Midbrain (tissue), 1 donor: ENCODE measurements around the gene SRSF2.
A peak's percentile ranks its signal among the peaks of the same experiment; 100 is the strongest.
"Not testable (repeated sequence)": the region's sequence is repeated elsewhere in the genome, so short reads cannot be mapped to it uniquely, and the experiment has no call there.

Experiments used
- DNase-seq: peaks from one replicate; lab custom pipeline; 2025; lab: John Stamatoyannopoulos, UW

The SRSF2 gene

DNA sequence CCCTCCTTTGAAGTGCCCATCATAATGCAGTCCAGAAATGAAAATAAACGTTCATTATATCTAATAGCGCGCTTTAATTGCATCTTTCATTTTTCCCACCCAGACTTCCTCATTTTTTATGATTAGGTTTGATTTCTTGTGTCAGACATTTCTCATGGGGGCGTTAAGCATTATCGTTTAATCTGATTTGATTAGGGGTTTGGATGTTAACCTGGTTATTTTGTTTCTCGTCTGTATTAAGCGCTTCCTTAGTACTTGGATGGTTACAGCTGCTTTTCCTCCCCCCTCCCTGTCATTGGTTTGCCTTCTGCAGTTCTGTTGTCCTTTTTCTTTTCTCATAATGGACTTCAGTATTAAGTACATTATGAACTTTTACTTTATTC is 1.3 kb upstream of the SRSF2 start:
- DNase-seq = no peak

DNA sequence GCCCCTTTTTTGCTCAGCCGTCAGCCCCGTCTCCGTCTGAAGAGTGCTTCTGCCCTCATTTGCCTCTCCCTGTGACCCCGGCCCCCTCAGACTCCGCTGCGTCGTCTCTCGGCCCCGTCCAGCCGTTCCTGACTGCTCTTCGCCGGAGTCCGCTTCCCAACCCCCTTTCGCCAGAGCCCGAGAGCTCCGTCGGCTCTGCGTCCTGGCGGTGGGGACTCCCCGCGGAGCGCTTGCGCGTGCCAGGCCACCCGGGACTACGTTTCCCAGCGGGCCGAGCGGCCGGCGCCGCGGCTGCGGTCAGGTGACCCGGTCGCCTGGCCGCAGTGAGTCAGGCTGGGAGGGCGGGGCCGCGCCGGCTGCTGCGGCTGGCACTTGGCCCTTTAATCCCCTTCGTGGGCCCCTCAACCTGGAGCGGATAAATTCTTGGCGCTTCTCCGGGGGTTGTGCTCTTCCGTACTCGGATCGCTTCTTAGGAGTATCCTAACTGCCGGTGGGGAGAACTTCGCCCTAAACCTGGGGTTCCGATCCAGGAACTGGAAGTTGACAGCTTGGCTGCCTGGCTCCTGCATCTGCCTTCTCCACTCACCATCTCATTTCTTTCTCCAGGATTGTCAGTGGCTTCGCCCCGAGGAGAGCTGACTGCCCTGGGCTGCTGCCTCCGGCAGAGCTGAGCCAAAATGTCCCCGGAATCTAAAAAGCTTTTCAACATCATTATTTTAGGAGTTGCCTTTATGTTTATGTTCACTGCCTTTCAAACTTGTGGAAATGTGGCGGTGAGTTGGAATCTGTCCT is 741 bp upstream of the SRSF2 start, which contains the start of gene MFSD11:
Gene MFSD11, plus strand, starts transcription at position 444 of the 792 bp plus-strand sequence. Its CDS starts 234 bp downstream, at position 678.
- peak; percentile 92 for DNase-seq

GRCh38 chr17:76736349-76737081 is 616 bp downstream of the SRSF2 start:
- DNase-seq = peak; percentile 68

DNA sequence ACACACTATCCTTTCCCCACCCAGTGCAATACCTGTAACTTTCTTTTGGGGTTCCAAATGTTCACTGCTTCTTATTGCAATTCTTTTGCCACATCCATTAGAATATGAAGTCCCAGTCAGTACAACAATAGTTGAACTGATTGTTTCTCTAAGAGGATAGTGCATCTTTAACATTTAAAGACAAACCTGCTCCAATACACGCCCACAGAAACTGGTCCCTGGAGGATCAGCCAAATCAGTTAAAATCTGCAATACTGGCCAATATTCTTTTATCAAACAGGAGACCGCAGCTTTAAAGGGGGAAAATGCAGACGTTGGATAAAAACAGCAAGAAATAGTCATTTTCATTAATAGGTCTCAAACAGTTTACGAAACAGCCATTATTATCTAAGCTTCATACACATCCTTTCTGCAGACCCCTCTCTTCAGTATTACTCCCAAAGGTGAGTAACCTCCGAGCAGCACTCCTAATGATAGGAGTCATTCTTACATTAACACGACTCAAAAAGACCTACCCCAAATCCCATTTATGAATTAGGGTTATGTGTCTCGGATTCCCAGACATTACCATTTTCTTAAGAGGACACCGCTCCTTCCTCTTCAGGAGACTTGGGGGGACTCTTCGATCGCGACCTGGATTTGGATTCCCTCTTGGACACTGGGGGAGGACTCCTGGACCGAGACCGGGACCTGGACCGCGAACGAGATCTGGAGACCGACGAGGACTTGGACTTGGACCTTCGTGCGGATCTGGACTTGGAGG is 1.4 kb downstream of the SRSF2 start:
- DNase-seq = no peak

- DNase-seq = no peak
These were observed 2.1 kb downstream of the SRSF2 start for GRCh38 chr17:76735006-76735405.

DNA sequence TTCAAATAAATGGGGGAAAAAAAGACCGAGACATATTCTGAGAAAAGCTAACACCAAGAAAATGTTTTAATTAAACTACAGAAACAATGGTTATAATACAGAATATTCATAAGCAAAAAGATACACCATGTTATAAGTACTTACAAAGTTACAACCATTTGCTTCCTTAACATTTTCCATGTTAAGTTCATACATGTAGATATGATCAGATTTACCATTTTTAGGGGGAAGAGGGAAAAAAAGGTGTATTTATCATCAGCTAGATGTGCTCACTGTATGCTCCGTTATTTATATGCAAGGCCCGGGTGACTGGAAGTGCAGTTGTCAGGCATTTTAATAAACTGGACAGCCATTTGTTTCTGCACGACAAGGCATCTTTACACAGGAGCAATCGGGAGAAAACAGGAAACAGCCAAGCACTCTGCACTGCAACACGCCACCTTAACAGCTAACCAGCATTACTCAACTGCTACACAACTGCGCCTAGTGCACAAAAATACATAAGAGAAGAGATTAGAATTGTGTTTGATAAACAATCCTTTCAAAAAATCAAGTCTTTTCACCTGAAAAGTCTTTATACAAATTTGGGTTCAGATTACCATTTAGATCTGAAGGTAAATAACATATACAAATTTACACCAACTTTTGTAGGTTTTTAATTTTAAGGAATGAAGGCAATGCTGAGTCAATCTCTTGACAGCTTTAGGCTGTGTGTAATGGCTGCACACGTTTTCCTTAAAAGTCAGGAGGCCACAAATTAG is 2.9 kb downstream of the SRSF2 start:
- DNase-seq = no peak

DNA sequence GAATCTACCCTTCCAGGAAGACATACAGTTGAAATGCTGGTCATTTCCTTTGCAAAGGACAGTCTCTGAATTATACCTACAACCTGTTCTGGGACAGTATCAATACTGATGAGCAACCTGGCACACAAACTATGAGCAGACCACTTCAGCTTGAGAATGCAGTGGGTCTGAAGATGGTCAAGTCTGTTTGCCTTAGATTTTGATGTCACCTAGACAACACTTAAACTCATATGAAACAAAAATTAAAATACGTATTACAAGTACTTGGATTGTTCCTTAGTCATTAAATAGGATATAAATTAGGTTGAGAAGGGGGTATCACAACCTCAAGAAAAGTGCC is 3.5 kb downstream of the SRSF2 start:
- no peak for DNase-seq

GRCh38 chr17:76732734-76733617 is 4.2 kb downstream of the SRSF2 start:
- DNase-seq = no peak

DNA sequence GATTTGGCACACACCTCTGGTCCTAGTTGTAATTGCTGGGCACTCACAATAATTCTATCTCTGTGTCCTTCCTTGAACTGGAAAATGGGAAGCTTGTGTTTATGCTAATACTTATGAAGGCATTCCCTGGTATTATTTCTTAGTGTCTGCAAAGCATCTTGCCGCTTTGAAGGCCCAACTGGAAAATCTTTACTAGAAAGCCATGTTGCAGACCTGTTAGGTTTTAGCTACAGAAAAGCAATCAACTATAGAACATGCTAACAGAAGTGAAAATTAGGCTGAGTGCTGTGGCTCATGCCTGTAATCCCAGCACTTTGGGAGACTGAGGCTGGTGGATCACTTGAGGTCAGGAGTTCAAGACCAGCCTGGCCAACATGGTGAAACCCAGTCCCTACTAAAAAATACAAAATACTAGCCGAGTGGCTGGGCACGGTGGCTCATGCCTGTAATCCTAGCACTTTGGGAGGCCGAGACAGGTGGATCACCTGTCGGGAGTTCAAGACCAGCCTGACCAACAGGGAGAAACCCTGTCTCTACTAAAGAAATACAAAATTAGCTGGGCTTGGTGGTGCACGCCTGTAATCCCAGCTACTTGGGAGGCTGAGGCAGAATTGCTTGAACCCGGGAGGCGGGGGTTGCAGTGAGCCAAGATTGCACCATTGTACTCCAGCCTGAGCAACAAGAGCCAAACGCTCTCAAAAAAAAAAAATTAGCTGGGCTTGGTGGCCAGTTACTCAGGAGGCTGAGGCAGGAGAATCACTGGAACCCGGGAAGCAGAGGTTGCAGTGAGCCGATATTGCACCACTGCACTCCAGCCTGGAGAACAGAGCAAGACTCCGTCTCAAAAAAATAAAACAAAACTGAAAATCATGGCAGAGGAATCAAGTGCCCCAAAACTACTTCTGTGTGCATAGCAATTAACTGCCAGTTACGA is 5.1 kb downstream of the SRSF2 start:
- not testable (repeated sequence) for DNase-seq

DNA sequence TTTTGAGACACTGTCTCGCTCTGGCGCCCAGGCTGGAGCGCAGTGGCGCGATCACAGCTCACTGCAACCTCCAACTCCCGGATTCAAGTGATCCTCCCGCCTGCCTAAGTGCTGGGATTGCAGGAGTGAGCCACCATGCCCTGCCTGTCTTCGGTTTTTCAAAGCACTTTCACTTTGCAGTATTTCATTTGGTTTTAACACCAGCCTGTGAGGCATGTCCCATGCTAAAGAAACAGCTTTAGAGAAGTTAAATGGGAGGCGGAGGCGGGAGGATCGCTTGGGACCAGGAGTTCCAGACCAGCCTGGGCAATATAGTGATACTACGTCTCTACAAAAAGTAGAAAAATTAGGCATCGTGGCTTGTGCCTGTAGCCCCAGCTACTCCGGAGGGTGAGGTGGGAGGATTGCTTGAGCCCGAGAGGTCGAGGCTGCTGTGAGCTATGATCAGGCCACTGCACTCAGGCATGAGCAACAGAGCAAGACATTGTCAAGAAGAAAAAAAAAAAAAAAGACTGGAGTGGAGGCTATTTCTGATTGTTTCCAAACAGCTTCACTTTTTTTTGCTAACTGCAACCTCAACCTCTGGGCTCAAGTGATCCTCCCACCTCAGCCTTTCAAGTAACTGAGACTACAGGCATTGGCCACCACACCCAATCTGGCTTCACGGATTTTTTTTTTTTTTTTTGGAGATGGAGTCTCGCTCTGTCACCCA is 9.2 kb downstream of the SRSF2 start:
- no peak for DNase-seq

GRCh38 chr17:76726776-76727718 is 10.1 kb downstream of the SRSF2 start, which contains the start of gene METTL23:
METTL23 (plus strand) TSS chr17:76726839; CDS start chr17:76729711, 2,872 bp downstream.
- DNase-seq = peak; percentile 69

- peak; percentile 95 for DNase-seq
These were observed 10.8 kb downstream of the SRSF2 start, which contains the start of gene JMJD6 for GRCh38 chr17:76726231-76726775. JMJD6 (minus strand) TSS chr17:76726606; CDS start chr17:76726475, 131 bp downstream.

GRCh38 chr17:76725580-76726230 is 11.4 kb downstream of the SRSF2 start:
- DNase-seq = peak; percentile 49

DNA sequence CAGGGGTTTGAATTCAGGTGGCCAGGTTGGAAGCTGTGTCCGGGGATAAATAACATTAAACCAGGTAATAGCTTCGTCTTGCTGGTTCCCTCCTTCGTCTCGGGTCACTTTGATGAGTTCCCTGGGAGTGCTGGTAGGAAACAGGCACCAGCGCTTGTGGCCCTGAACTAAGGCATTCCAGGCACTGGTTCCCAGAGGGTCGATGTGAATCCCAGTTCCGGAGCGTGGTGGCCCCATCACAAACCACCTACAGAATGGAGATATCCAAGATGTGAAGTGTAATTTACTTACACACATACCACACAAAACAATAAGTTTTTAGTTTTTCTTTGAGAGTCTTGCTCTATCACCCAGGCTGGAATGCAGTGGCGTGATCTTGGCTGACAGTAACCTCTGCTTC is 13.3 kb downstream of the SRSF2 start:
- DNase-seq = no peak

DNA sequence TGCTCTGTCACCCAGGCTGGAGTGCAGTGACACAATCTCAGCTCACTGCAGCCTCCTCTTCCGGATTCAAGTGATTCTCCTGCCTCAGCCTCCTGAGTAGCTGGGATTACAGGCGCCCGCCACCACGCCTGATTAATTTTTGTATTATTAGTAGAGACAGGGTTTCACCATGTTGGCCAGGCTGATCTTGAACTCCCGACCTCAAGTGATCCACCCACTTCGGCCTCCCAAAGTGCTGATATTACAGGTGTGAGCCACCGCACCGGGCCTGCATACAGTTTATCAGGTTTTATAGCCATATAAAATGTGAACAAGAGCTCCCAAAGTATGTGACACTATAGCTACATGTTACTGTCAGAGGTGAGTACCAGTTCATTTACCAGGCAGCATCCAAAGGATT is 14.2 kb downstream of the SRSF2 start:
- not testable (repeated sequence) for DNase-seq

DNA sequence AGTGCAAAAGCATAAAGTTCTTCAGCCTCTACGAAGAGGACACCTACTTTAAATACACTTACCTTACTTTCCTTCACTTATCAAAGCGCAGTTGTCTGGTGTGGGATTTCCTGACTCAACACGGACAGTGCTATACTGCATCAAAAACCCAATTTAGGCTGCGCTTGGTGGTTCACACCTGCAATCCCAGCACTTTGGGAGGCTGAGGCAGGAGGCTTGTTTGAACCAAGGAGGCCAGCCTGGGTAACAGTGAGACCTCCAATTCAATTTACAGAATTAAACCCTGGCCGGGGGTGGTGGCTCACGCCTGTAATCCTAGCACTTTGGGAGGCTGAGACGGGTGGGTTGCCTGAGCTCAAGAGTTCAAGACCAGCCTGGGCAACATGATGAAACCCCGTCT is 14.9 kb downstream of the SRSF2 start:
- no peak for DNase-seq

- DNase-seq = no peak
These were observed 15.7 kb downstream of the SRSF2 start for GRCh38 chr17:76721463-76721862.
